Testis (tissue), 3 donors: ENCODE results near the gene HDGFL3. TPM values are rescaled to one million over a fixed set of nuclear protein-coding genes. Genes with fewer than 3 reads are reported as not detected.

ENCODE experiments used
- DNase-seq: peaks from one replicate; pipeline ENCODE4 v3.0.0-alpha.2; 2019
- H3K27ac ChIP-seq, 2 donors: fragments of 200-600 bp; sonication (generic); one replicate each; pipeline ENCODE4 v1.5.1; 2019
- H3K27me3 ChIP-seq: fragments of 200-600 bp; sonication (generic); one replicate; pipeline ENCODE4 v1.5.1; 2019
- H3K36me3 ChIP-seq: fragments of 200-600 bp; sonication (generic); one replicate; pipeline ENCODE4 v1.5.1; 2017; ENCODE audit warnings: low read depth; ENCODE audit errors: missing control alignments
- H3K4me1 ChIP-seq: fragments of 200-600 bp; sonication (generic); one replicate; pipeline ENCODE4 v1.5.1; 2019
- H3K4me3 ChIP-seq, 2 donors: fragments of 200-600 bp; sonication (generic); one replicate each; pipeline ENCODE4 v1.5.1; 2017 to 2019
- H3K9me3 ChIP-seq: fragments of 200-600 bp; sonication (generic); one replicate; pipeline ENCODE4 v1.5.1; 2017
- POLR2A ChIP-seq: fragments of 450-650 bp; IDR thresholded peaks from one replicate; pipeline ENCODE4 v1.6.1; 2017; ENCODE audit warnings: antibody characterized with exemption, mild to moderate bottlenecking, moderate library complexity
- WGBS, 2 donors: methylation state at CpG; one replicate each; pipeline ENCODE4 v1.1.5; 2018; 5-methylcytosine and 5-hydroxymethylcytosine counted together
- intact Hi-C: fragments of 100-400 bp; cut with DNase I; formaldehyde crosslinking; loops from one replicate; pipeline ENCODE4 v1.15.1; 2023; ENCODE audit warnings: low total_unique reads
- polyA plus RNA-seq: library from polyadenylated mRNA; stranded (reverse); fragments of 350-450 nt; fragmentation: Illumina TruSeq; extraction: RNeasy Lipid Tissue Mini Kit (QIAGEN cat#74804); gene quantifications from one replicate; pipeline ENCODE4 v1.2.3, GENCODE V29; 2014; ENCODE audit warnings: low read depth, low replicate concordance; ENCODE audit not compliant: insufficient read depth
- total RNA-seq, 2 donors: library from RNA; depleted of rRNA; stranded (reverse); fragments of >200 nt; gene quantifications; one replicate each; pipeline ENCODE4 v1.2.3, GENCODE V29; 2016
- TF ChIP-seq, protein P1 (sequence below), 3 experiments: fragments of 450-650 bp in 2 of 3; fragments of 200-600 bp in 1 of 3; sonication (generic) in 1 of 3; IDR thresholded peaks; one replicate each; pipeline ENCODE4 v1.5.1; 2016 to 2019; ENCODE audit warnings: antibody characterized with exemption in 3 of 3, mild to moderate bottlenecking in 2 of 3, moderate library complexity in 1 of 3

HDGFL3 gene
- total and polyA plus RNA-seq, 3 donors from 2014 or later = 87.1 to 130 (median 94.6) TPM

DNA sequence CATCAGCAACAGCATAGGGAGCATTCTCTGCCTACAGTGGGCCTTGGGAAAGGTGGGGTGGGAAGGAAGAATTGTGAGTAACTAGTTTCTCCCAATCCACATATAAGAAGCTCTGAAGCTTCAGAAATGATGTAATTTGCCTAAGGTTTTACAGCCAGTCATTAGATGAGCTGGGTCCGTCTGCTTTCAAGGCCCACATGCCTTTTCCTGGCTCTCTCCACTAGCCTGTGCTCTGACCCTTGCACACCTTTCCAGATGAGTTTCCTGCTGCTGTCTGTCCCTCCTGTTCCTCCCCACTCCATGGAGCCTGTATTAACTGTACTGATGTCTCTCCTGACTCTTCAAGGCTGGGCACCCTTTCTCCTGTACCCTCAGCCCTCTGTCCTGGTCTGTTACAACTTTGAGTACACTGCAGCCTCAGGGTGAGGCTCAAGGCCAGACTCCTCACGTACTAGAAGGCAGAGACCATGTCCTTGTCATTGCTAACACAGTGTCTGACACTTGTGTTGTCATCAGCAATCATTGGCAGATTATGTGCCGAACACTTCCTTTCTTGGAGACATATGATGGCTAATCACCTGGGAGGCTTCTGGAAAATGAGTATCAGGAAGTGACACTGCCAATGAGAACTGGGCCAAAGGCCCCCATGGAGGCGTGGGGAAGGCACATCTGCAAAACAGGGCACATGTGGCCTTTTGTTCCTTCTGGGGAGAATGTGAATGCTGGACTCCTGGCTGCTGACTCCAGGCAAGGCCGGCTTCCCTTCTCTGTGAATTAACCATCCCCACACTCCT, 93.5 kb downstream of the HDGFL3 start:
- DNase-seq = no peak
- no peak overlapping the region for H3K4me3 ChIP-seq
- no peaks in the 10 kb centered on the region for H3K9me3 ChIP-seq
- H3K4me1 ChIP-seq = no peaks in the 10 kb centered on the region
- WGBS, 2 donors = 87 to 88% methylated on average over 5 of the region's 5 CpGs
- no peaks in the 10 kb centered on the region for H3K36me3 ChIP-seq
- H3K27me3 ChIP-seq = no peaks in the 10 kb centered on the region
- intact Hi-C loops = no loop called here
- no peak overlapping the region for H3K27ac ChIP-seq
- TF ChIP-seq POLR2A = no peak
- TF ChIP-seq, protein P1, sequence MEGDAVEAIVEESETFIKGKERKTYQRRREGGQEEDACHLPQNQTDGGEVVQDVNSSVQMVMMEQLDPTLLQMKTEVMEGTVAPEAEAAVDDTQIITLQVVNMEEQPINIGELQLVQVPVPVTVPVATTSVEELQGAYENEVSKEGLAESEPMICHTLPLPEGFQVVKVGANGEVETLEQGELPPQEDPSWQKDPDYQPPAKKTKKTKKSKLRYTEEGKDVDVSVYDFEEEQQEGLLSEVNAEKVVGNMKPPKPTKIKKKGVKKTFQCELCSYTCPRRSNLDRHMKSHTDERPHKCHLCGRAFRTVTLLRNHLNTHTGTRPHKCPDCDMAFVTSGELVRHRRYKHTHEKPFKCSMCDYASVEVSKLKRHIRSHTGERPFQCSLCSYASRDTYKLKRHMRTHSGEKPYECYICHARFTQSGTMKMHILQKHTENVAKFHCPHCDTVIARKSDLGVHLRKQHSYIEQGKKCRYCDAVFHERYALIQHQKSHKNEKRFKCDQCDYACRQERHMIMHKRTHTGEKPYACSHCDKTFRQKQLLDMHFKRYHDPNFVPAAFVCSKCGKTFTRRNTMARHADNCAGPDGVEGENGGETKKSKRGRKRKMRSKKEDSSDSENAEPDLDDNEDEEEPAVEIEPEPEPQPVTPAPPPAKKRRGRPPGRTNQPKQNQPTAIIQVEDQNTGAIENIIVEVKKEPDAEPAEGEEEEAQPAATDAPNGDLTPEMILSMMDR (IDR thresholded peaks at IDR 0.05) = no peak

- 43 to 53% methylated on average over 3 of the region's 3 CpGs for WGBS, 2 donors
- no peak for DNase-seq
Observed at GRCh38 chr15:83112956-83113299, 94.7 kb downstream of the HDGFL3 start.

DNA sequence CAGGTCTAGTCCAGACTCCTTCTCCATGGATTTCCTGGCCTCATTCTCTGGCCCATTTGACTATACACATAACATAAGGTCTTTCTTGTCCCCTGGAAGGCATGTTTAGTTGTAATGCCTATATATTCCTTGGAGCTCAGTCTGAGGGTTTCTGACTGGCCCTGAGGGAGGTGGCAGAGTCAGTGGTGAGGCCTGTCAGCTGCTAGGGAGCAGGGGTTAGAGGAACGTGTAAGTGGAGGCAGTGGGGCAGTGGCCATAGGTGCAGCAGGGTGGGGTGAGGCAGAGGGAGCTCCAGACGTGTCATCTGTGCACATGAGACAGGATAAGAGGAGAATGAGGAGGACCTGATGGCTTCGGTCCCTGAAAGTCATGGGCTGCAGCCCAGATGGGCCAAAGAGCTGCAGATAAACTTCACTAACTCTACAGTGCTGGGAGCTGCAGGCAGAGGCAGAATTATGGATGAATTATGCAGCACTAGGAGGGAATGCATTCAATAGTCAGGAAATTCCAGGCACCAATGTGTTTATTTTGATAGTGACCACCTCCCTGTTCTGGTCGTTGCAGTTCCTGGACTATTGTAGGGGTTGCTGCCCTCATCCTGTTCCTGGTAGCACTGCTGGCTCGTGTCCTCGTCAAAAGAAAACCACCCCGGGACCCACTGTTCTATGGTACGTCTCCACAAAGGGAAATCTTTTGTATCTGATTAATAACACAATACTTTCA, 95.2 kb downstream of the HDGFL3 start:
- no peak for DNase-seq
- H3K9me3 ChIP-seq = no peaks in the 10 kb centered on the region
- H3K36me3 ChIP-seq = no peaks in the 10 kb centered on the region
- H3K27me3 ChIP-seq = no peaks in the 10 kb centered on the region
- TF ChIP-seq, protein P1 (IDR thresholded peaks at IDR 0.05) = no peak
- no peak for TF ChIP-seq POLR2A
- intact Hi-C loops = no loop called here
- WGBS, 2 donors = 63 to 77% methylated on average over 8 of the region's 8 CpGs
- no peaks in the 10 kb centered on the region for H3K4me1 ChIP-seq
- no peak overlapping the region for H3K4me3 ChIP-seq
- H3K27ac ChIP-seq = no peak overlapping the region

More at GRCh38 chr15:83112956-83113299, 94.7 kb downstream of the HDGFL3 start:
- intact Hi-C loops = no loop called here
- H3K27me3 ChIP-seq = no peaks in the 10 kb centered on the region
- no peak overlapping the region for H3K4me3 ChIP-seq
- no peak overlapping the region for H3K27ac ChIP-seq
- H3K9me3 ChIP-seq = no peaks in the 10 kb centered on the region
- no peaks in the 10 kb centered on the region for H3K4me1 ChIP-seq
- no peaks in the 10 kb centered on the region for H3K36me3 ChIP-seq
- TF ChIP-seq, protein P1 (IDR thresholded peaks at IDR 0.05) = no peak
- TF ChIP-seq POLR2A = no peak

DNA sequence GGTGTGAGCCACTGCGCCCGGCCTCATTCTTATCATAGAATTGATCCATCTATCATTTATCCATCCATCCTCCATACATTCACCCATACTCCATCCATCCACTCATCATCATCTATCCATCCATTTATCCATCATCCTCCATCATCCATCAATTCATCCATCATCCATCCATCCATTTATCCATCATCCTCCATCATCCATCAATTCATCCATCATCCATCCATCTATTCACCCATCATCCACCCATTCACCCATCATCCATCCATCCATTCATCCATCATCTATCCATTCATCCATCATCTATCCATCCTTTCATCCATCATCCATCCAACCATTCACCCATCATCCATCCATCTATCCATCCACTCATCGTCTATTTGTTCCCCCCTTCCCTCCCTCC, 96.5 kb downstream of the HDGFL3 start:
- Histone ChIP-seq H3K9me3 (no peaks in the 10 kb centered on the region), H3K27ac (no peak overlapping the region), H3K4me3 (no peak overlapping the region), H3K4me1 (no peaks in the 10 kb centered on the region), H3K27me3 (no peaks in the 10 kb centered on the region), H3K36me3 (no peaks in the 10 kb centered on the region)
- no peak for TF ChIP-seq POLR2A
- TF ChIP-seq, protein P1 (IDR thresholded peaks at IDR 0.05) = no peak
- no peak for DNase-seq
- intact Hi-C loops = no loop called here
- 94 to 95% methylated on average over 3 of the region's 3 CpGs for WGBS, 2 donors
